GM21619 (cell line): ENCODE results near the gene ORM1.
"Not testable (repeated sequence)": the region's sequence is repeated elsewhere in the genome, so short reads cannot be mapped to it uniquely, and the experiment has no call there.

Experiments used
- ATAC-seq: cut with Tn5 transposase; IDR thresholded peaks from one replicate; pipeline ENCODE4 v1.9.1; 2021; ENCODE audit not compliant: unreplicated experiment

ORM1 gene

DNA sequence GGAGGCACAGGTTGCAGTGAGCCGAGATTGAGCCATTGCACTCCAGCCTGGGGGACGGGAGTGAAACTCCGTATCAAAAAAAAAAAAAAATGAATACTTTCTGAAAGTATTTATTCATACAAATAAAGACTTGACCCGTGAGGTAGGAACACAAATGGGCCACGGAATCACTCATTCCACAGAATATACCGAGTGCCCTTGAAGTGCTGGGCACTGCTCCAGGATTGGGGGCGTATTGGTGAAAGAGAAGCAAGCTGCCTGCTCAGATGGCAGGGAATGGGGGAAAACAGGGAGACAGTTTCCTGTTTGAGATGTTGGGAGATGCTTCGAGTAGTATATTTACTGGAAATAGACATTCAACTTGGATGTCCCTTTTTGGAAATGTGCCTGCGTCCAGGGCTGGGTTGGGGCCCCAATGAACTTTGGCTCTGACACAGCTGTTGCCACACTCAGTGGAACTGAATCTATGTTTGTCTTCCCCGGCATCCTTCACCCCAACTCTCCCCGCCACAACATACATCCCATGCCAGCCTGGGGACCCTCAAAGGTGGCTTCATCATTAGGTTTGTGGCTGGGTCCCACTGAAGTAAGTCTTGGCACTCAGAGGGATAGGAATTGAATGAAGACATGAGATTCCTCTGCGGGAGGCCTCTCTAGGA is 609 bp upstream of the ORM1 start:
- not testable (repeated sequence) for ATAC-seq

- not testable (repeated sequence) for ATAC-seq
These were observed 951 bp downstream of the ORM1 start for GRCh38 chr9:114323849-114324248.

DNA sequence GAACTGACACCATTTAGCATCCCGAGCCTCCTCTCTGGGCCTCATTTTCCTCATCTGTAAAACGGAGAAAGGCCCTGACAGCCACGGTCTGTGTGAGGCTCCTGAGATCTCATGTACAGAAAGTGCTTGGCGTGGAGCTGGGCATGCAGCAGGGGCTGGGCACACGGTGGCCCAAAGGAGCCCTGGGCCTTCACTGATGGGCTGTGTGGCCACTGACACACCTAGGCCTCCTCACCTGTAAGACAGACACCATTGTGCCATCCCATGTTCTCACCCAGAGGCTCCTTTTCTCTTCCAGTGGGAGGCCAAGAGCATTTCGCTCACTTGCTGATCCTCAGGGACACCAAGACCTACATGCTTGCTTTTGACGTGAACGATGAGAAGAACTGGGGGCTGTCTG is 1.6 kb downstream of the ORM1 start:
- no peak for ATAC-seq

DNA sequence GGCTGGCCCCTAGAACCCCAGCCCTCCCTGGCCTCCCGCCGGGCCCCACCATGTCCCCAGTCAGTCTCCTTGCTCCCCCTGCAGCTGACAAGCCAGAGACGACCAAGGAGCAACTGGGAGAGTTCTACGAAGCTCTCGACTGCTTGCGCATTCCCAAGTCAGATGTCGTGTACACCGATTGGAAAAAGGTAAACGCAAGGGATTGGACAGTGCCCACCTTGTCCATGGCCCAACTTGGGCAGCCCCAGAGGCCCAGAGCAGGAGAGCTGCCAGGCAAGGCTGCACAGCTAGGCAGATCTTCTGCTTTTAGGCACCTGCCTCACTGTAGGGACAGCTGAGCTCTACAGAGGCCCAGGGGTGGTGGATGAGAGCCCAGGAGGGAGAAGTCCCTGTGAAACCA is 2.1 kb downstream of the ORM1 start:
- ATAC-seq, result not testable (repeated sequence)

DNA sequence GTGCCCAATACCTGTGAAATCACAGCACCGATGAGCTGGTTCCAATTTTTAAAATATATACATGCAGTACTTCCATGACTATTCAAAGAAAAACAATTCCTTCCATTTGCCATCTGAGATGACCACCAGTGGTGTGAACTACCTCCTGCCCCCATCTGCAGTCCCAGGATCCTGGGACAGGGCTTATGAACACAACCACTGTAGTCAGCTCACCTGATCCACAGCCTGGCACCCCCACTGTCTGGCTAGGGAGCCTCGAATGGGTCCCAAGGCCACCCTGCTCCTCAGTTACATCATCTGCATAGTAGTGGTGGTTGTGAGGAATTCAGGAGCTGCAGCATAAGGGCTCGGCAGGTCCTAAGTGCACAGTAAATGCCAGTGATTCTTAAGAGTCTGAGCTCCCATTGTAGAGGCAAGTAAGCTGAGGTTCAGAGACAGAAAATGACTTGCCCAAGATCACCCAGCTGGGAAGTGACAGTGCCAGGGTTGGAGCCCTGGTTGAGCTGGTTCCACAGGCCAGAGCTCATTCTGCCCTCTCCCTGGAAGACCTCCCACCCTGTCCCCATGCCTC is 2.9 kb downstream of the ORM1 start:
- not testable (repeated sequence) for ATAC-seq

DNA sequence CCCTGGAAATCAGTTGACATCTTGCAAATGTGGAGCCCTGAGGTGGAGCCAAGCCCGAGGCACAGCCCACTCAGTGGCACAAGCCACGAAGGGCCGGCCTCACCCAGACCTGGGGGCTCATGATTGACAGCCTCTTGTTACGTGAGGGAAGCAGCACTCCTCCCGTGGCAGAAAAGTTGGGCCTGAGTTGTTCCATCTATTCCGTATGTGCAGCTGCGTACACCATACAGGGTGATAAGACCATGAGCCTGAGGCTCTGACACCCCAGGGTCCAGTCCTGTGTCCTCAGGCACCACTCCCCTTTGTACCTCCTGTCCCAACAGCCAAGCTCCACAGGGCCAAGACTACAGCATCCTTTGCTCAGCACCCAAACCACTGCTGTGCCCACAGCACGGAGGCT is 4.9 kb downstream of the ORM1 start:
- no peak for ATAC-seq

- not testable (repeated sequence) for ATAC-seq
These were observed 5.5 kb downstream of the ORM1 start for GRCh38 chr9:114328357-114328820.

GRCh38 chr9:114328937-114329624 is 6.2 kb downstream of the ORM1 start:
- not testable (repeated sequence) for ATAC-seq

DNA sequence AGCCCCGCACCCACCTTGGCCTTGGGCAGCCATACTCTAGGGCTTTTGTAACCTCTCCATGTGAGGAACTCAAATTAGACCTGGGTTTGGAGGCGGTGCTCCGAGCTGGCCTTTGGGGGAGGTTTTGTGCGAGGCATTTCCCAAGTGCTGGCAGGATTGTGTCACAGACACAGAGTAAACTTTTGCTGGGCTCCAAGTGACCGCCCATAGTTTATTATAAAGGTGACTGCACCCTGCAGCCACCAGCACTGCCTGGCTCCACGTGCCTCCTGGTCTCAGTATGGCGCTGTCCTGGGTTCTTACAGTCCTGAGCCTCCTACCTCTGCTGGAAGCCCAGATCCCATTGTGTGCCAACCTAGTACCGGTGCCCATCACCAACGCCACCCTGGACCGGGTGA is 6.7 kb downstream of the ORM1 start, which contains the start of gene ORM2:
ORM2 (plus strand) TSS at position 245 of the 398 bp plus-strand sequence; CDS start at position 281, 36 bp downstream.
- ATAC-seq, result not testable (repeated sequence)

GRCh38 chr9:114330636-114331035 is 7.7 kb downstream of the ORM1 start:
- ATAC-seq, result no peak

GRCh38 chr9:114331229-114332195 is 8.6 kb downstream of the ORM1 start:
- not testable (repeated sequence) for ATAC-seq

- ATAC-seq, result not testable (repeated sequence)
These were observed 9.7 kb downstream of the ORM1 start for GRCh38 chr9:114332474-114333040.

GRCh38 chr9:114333718-114334117 is 10.8 kb downstream of the ORM1 start:
- not testable (repeated sequence) for ATAC-seq

GRCh38 chr9:114334490-114334889 is 11.6 kb downstream of the ORM1 start:
- no peak for ATAC-seq

DNA sequence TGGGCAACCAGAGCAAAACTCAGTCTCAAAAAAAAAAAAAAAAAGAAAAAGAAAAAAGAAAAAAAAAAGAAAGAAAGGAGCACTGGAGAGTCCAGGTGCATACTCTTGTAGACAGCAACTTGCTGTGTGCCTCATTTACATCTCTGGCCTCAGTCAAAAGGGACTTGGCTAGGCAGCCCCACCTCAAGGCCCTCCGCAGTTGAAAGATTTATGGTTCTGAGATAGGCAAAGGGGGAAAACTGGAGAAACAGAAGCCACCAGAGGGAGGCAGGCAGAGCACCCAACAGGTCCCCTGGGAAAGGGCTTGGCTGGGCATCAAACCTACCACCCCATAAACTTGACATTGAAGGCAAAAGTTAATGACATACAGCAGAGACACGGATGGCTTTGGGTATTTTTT is 12.8 kb downstream of the ORM1 start:
- ATAC-seq, result no peak

GRCh38 chr9:114336157-114336556 is 13.3 kb downstream of the ORM1 start:
- ATAC-seq, result no peak

- ATAC-seq, result no peak
These were observed 13.9 kb downstream of the ORM1 start for GRCh38 chr9:114336699-114337395.

DNA sequence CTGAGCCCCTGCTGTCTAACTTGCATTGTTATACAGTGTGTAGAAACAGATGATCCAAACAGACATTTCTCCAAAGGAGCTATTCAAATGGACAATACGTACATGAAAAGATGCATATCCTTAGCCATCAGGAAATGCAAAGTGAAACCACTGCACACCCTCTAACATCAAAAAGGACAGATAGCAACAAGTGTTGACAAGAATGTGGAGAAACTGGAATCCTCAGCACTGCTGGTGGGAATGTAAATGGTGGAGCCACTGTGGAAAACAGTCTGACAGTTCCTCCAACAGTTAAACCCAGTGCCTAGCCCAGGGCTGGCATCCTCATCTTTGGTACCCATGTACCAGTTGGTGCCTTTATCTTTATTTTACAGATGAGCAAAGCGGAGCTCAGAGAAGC is 15.3 kb downstream of the ORM1 start:
- ATAC-seq, result no peak

DNA sequence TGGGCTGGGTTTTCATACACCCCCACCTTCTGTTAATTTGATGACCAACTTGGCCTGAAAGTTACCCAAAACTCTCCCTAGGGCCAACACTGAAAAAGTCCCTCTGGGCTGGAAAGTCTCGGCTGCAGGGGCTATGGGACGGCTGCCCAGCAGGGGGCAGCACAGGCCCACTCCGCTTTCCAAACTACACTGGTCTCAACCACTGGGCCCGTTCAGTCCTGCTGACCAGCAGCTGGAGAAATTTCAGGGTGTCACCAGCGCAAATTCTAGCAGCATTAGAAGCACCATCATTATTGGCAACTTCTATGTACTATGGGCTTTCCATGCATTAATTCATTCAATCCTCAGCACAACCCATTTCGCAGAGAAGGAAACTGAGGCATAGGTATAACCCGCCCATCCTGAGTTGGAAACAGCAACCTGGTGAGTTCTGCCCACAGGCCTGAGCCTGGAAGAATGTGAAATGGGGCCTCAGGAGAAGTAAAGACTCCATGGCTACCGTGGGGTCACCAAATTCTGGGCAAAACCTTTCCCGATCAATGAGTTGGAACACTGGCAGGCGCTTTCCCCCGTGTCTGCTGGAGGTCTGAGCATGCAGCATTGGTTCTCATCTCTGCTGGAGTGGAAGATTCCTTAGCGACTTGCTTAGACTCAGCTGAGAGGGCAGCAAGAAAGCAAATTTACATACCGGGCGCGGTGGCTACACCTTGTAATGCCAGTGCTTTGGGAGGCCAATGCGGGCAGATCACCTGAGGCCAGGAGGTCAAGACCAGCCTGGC is 16.4 kb downstream of the ORM1 start:
- ATAC-seq, result no peak
